GM23338 (cell line): ENCODE data around the gene SLC2A9. TPM values are rescaled to one million over a fixed set of nuclear protein-coding genes. Genes with fewer than 3 reads are reported as not detected.

Experiments
- ATAC-seq: fragments of 200-7000 bp; cut with Tn5 transposase; 3 replicates; pipeline ENCODE4 v1.9.1; 2020
- DNase-seq: peaks from one replicate; pipeline ENCODE4 v3.0.0-alpha.2; 2015; ENCODE audit warnings: low spot score
- H2AFZ ChIP-seq: fragments of 200-600 bp; sonication (generic); 2 replicates; pipeline ENCODE4 v1.8.0; 2016; ENCODE audit warnings: antibody characterized with exemption, mild to moderate bottlenecking, moderate library complexity
- H3F3A ChIP-seq: fragments of 200-600 bp; sonication (generic); replicated peaks from 2 replicates; pipeline ENCODE4 v1.8.0; 2017; ENCODE audit warnings: antibody characterized with exemption, mixed run types, low read depth
- H3K27ac ChIP-seq: fragments of 200-600 bp; sonication (generic); 2 replicates; pipeline ENCODE4 v1.6.1; 2016; ENCODE audit warnings: low read depth
- H3K27me3 ChIP-seq: fragments of 200-600 bp; sonication (generic); 2 replicates; pipeline ENCODE4 v1.8.0; 2016; ENCODE audit warnings: mild to moderate bottlenecking, mixed run types, moderate library complexity; ENCODE audit not compliant: insufficient read depth
- H3K36me3 ChIP-seq: fragments of 200-600 bp; sonication (generic); 2 replicates; pipeline ENCODE4 v1.8.0; 2016; ENCODE audit warnings: mild to moderate bottlenecking; ENCODE audit not compliant: insufficient read depth
- H3K4me1 ChIP-seq: fragments of 200-600 bp; sonication (generic); 2 replicates; pipeline ENCODE4 v1.8.0; 2016; ENCODE audit warnings: mild to moderate bottlenecking, moderate library complexity; ENCODE audit not compliant: insufficient read depth
- H3K4me2 ChIP-seq: fragments of 200-600 bp; sonication (generic); 2 replicates; pipeline ENCODE4 v1.7.1; 2017; ENCODE audit warnings: mixed run types
- H3K4me3 ChIP-seq: fragments of 200-600 bp; sonication (generic); 2 replicates; pipeline ENCODE4 v1.6.1; 2016; ENCODE audit warnings: mixed run types
- H3K79me2 ChIP-seq: fragments of 200-600 bp; sonication (generic); replicated peaks from 2 replicates; pipeline ENCODE4 v1.8.0; 2017; ENCODE audit warnings: mild to moderate bottlenecking; ENCODE audit not compliant: insufficient read depth
- H3K9me2 ChIP-seq: fragments of 200-600 bp; sonication (generic); 2 replicates; pipeline ENCODE4 v1.8.0; 2017; ENCODE audit not compliant: insufficient read depth
- H4K20me1 ChIP-seq: fragments of 200-600 bp; sonication (generic); replicated peaks from 2 replicates; pipeline ENCODE4 v1.8.0; 2017; ENCODE audit warnings: mild to moderate bottlenecking; ENCODE audit not compliant: insufficient read depth
- H3K27ac Mint-ChIP-seq: 2 replicates; pipeline ENCODE4 v1.8.0; 2020; ENCODE audit warnings: inconsistent platforms, mild to moderate bottlenecking, moderate library complexity, mixed read lengths
- H3K27me3 Mint-ChIP-seq: 3 replicates; pipeline ENCODE4 v1.8.0; 2022; ENCODE audit warnings: low read depth, mild to moderate bottlenecking, moderate library complexity, mixed read lengths, inconsistent platforms; ENCODE audit not compliant: insufficient read depth, poor library complexity
- H3K36me3 Mint-ChIP-seq: 3 replicates; pipeline ENCODE4 v1.8.0; 2021; ENCODE audit warnings: low read depth, mild to moderate bottlenecking, inconsistent platforms, moderate library complexity, mixed read lengths
- H3K4me1 Mint-ChIP-seq: 3 replicates; pipeline ENCODE4 v1.8.0; 2020; ENCODE audit warnings: mild to moderate bottlenecking, inconsistent platforms, mixed read lengths
- H3K4me3 Mint-ChIP-seq: 3 replicates; pipeline ENCODE4 v1.8.0; 2021; ENCODE audit warnings: moderate library complexity, mild to moderate bottlenecking, inconsistent platforms, mixed read lengths
- H3K9me3 Mint-ChIP-seq: 3 replicates; pipeline ENCODE4 v1.8.0; 2020; ENCODE audit warnings: moderate library complexity, mild to moderate bottlenecking, inconsistent platforms, mixed read lengths
- CREB1 ChIP-seq: fragments of 250-450 bp; sonication (Bioruptor Pico); IDR thresholded peaks from 2 replicates; pipeline ENCODE4 v1.5.0; 2020; ENCODE audit warnings: low read depth, mild to moderate bottlenecking, moderate library complexity
- EZH2 ChIP-seq: fragments of 200-600 bp; sonication (generic); IDR thresholded peaks from one replicate; pipeline ENCODE4 v1.8.0; 2017; ENCODE audit warnings: antibody characterized with exemption, mild to moderate bottlenecking, low read depth; ENCODE audit not compliant: unreplicated experiment
- EZH2phosphoT487 ChIP-seq: fragments of 200-600 bp; sonication (generic); IDR thresholded peaks from one replicate; pipeline ENCODE4 v1.8.1; 2018; ENCODE audit warnings: antibody characterized with exemption; ENCODE audit not compliant: unreplicated experiment
- JUNB ChIP-seq: IDR thresholded peaks from one replicate; pipeline ENCODE4 v1.6.1; 2016; ENCODE audit warnings: antibody characterized with exemption; ENCODE audit not compliant: unreplicated experiment
- NANOG ChIP-seq: IDR thresholded peaks from 2 replicates; pipeline ENCODE4 v1.6.1; 2016; ENCODE audit warnings: antibody characterized with exemption, borderline replicate concordance
- POLR2AphosphoS5 ChIP-seq: IDR thresholded peaks from 2 replicates; pipeline ENCODE4 v1.6.1; 2016; ENCODE audit warnings: antibody characterized with exemption, low read depth
- STAT1 ChIP-seq: IDR thresholded peaks from one replicate; pipeline ENCODE4 v1.6.1; 2016; ENCODE audit warnings: antibody characterized with exemption; ENCODE audit not compliant: unreplicated experiment
- ZNF114 ChIP-seq: fragments of 250-450 bp; sonication (Bioruptor Pico); IDR thresholded peaks from 2 replicates; pipeline ENCODE4 v1.5.0; 2020; ENCODE audit warnings: mild to moderate bottlenecking, moderate library complexity
- polyA plus RNA-seq: library from polyadenylated mRNA; unstranded; fragments of >200 nt; fragmentation: Nextera tagmentation; extraction: Ambion mirVana; gene quantifications from 2 replicates; pipeline ENCODE4 v1.2.1, GENCODE V29; 2016
- total RNA-seq: library from RNA; depleted of rRNA; stranded (reverse); fragments of >200 nt; shearing (Covaris generic); gene quantifications from 2 replicates; pipeline ENCODE4 v1.2.3, GENCODE V29; 2014
- TF ChIP-seq, protein P1 (sequence below), 2 experiments: fragments of 200-600 bp in 1 of 2; sonication (generic) in 1 of 2; conservative IDR thresholded peaks; 2 replicates each; pipeline versions ENCODE4 v1.5.1 to v1.6.1; 2016 to 2017; ENCODE audit warnings: antibody characterized with exemption in 2 of 2, low read depth in 2 of 2, mild to moderate bottlenecking in 2 of 2, moderate library complexity in 1 of 2
- TF ChIP-seq, protein P2 (sequence below): IDR thresholded peaks from 2 replicates; pipeline ENCODE4 v1.6.1; 2016; ENCODE audit warnings: antibody characterized with exemption
- TF ChIP-seq, protein P3 (sequence below): IDR thresholded peaks from one replicate; pipeline ENCODE4 v1.6.1; 2018; ENCODE audit warnings: antibody characterized with exemption; ENCODE audit not compliant: unreplicated experiment

SLC2A9 gene
- total and polyA plus RNA-seq, 2 experiments from 2014 or later, result 0.21 to 0.40 TPM

DNA sequence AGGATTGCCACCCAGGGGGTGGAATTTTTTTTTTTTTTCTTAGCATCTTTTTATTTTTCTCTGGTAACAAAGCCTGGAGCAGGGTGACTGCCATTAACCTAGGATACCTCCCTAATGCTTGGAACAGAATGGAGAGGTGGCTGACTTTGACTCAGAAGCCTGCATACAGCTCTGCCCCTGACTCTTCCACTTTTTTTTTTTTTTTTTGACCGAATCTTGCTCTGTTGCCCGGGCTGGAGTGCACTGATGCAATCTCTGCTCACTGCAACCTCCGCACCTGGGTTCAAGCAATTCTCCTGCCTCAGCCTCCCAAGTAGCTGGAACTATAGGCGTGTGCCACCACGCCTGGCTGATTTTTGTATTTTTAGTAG, 341 bp upstream of the SLC2A9 start:
- H3K27ac Mint-ChIP-seq, result no peak overlapping the region
- Histone ChIP-seq H4K20me1 (no peaks in the 10 kb centered on the region), H3K27me3 (peaks cover 8% of the 10 kb centered on the region; the same call in 1 of the 2 replicates), H3K4me3 (no peak overlapping the region), H3K27ac (no peak overlapping the region), H3K79me2 (no peaks in the 10 kb centered on the region), H3F3A (no peaks in the 10 kb centered on the region), H3K4me1 (peaks cover 4% of the 10 kb centered on the region; the same call in 1 of the 2 replicates), H3K4me2 (no peak overlapping the region), H3K36me3 (no peaks in the 10 kb centered on the region), H3K9me2 (no peaks in the 10 kb centered on the region), H2AFZ (no peak overlapping the region)
- ATAC-seq (no peak), DNase-seq (no peak)
- no peaks in the 10 kb centered on the region for H3K4me1 Mint-ChIP-seq
- no peak overlapping the region for H3K4me3 Mint-ChIP-seq
- no peaks in the 10 kb centered on the region for H3K9me3 Mint-ChIP-seq
- TF ChIP-seq, protein P1, sequence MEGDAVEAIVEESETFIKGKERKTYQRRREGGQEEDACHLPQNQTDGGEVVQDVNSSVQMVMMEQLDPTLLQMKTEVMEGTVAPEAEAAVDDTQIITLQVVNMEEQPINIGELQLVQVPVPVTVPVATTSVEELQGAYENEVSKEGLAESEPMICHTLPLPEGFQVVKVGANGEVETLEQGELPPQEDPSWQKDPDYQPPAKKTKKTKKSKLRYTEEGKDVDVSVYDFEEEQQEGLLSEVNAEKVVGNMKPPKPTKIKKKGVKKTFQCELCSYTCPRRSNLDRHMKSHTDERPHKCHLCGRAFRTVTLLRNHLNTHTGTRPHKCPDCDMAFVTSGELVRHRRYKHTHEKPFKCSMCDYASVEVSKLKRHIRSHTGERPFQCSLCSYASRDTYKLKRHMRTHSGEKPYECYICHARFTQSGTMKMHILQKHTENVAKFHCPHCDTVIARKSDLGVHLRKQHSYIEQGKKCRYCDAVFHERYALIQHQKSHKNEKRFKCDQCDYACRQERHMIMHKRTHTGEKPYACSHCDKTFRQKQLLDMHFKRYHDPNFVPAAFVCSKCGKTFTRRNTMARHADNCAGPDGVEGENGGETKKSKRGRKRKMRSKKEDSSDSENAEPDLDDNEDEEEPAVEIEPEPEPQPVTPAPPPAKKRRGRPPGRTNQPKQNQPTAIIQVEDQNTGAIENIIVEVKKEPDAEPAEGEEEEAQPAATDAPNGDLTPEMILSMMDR (conservative IDR thresholded peaks at IDR 0.05; ENCODE audit: low read depth in 2 of 2), result no peak
- no peak for TF ChIP-seq CREB1
- no peak for TF ChIP-seq POLR2AphosphoS5
- no peak for TF ChIP-seq JUNB
- TF ChIP-seq EZH2, result no peak
- no peak for TF ChIP-seq ZNF114 (CRISPR knock-in tag)
- TF ChIP-seq, protein P2, sequence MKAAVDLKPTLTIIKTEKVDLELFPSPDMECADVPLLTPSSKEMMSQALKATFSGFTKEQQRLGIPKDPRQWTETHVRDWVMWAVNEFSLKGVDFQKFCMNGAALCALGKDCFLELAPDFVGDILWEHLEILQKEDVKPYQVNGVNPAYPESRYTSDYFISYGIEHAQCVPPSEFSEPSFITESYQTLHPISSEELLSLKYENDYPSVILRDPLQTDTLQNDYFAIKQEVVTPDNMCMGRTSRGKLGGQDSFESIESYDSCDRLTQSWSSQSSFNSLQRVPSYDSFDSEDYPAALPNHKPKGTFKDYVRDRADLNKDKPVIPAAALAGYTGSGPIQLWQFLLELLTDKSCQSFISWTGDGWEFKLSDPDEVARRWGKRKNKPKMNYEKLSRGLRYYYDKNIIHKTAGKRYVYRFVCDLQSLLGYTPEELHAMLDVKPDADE, result no peak
- TF ChIP-seq NANOG, result no peak
- TF ChIP-seq STAT1, result no peak
- no peaks in the 10 kb centered on the region for H3K36me3 Mint-ChIP-seq
- peaks cover 6% of the 10 kb centered on the region for H3K27me3 Mint-ChIP-seq

DNA sequence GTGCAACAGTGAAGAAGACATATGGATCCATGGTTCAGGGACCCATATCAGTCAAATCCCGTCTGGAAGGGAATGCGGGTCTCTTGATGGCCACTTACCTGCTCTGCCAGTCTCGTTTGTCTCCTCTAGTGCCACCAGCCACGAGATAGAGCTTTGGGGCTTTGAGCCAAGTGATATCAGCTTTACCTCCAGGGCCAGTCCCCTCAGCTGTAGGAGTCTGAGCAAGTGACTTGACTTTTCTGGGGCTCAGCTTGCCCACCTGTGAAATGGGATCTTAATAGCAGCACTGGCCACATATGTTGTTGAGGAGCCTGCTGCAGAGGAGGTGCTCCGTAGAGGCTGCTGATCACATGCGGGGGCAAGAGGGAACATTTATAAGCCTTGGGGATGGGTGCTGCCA, 1.2 kb downstream of the SLC2A9 start:
- Histone ChIP-seq H3K9me2 (no peaks in the 10 kb centered on the region), H3K4me2 (no peak overlapping the region), H3K4me1 (peaks cover 4% of the 10 kb centered on the region; the same call in 1 of the 2 replicates), H4K20me1 (no peaks in the 10 kb centered on the region), H3F3A (no peaks in the 10 kb centered on the region), H3K36me3 (no peaks in the 10 kb centered on the region), H3K27ac (no peak overlapping the region), H2AFZ (no peak overlapping the region), H3K79me2 (no peaks in the 10 kb centered on the region), H3K27me3 (peaks cover 8% of the 10 kb centered on the region; the same call in 1 of the 2 replicates), H3K4me3 (no peak overlapping the region)
- Mint-ChIP-seq H3K4me1 (no peaks in the 10 kb centered on the region), H3K9me3 (no peaks in the 10 kb centered on the region), H3K4me3 (no peak overlapping the region), H3K27ac (no peak overlapping the region), H3K36me3 (no peaks in the 10 kb centered on the region), H3K27me3 (peaks cover 6% of the 10 kb centered on the region)
- ATAC-seq, result no peak
- DNase-seq, result no peak
- TF ChIP-seq ZNF114 (CRISPR knock-in tag) (no peak), EZH2phosphoT487 (no peak), CREB1 (no peak)
- TF ChIP-seq, protein P3, sequence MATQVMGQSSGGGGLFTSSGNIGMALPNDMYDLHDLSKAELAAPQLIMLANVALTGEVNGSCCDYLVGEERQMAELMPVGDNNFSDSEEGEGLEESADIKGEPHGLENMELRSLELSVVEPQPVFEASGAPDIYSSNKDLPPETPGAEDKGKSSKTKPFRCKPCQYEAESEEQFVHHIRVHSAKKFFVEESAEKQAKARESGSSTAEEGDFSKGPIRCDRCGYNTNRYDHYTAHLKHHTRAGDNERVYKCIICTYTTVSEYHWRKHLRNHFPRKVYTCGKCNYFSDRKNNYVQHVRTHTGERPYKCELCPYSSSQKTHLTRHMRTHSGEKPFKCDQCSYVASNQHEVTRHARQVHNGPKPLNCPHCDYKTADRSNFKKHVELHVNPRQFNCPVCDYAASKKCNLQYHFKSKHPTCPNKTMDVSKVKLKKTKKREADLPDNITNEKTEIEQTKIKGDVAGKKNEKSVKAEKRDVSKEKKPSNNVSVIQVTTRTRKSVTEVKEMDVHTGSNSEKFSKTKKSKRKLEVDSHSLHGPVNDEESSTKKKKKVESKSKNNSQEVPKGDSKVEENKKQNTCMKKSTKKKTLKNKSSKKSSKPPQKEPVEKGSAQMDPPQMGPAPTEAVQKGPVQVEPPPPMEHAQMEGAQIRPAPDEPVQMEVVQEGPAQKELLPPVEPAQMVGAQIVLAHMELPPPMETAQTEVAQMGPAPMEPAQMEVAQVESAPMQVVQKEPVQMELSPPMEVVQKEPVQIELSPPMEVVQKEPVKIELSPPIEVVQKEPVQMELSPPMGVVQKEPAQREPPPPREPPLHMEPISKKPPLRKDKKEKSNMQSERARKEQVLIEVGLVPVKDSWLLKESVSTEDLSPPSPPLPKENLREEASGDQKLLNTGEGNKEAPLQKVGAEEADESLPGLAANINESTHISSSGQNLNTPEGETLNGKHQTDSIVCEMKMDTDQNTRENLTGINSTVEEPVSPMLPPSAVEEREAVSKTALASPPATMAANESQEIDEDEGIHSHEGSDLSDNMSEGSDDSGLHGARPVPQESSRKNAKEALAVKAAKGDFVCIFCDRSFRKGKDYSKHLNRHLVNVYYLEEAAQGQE, result no peak
- TF ChIP-seq, protein P1 (conservative IDR thresholded peaks at IDR 0.05; ENCODE audit: low read depth in 2 of 2), result no peak
